ENCODE results near the gene AQP7.
A peak's percentile ranks its signal among the peaks of the same experiment; 100 is the strongest.
"Not testable (repeated sequence)": the region's sequence is repeated elsewhere in the genome, so short reads cannot be mapped to it uniquely, and the experiment has no call there.

AQP7 gene

DNA sequence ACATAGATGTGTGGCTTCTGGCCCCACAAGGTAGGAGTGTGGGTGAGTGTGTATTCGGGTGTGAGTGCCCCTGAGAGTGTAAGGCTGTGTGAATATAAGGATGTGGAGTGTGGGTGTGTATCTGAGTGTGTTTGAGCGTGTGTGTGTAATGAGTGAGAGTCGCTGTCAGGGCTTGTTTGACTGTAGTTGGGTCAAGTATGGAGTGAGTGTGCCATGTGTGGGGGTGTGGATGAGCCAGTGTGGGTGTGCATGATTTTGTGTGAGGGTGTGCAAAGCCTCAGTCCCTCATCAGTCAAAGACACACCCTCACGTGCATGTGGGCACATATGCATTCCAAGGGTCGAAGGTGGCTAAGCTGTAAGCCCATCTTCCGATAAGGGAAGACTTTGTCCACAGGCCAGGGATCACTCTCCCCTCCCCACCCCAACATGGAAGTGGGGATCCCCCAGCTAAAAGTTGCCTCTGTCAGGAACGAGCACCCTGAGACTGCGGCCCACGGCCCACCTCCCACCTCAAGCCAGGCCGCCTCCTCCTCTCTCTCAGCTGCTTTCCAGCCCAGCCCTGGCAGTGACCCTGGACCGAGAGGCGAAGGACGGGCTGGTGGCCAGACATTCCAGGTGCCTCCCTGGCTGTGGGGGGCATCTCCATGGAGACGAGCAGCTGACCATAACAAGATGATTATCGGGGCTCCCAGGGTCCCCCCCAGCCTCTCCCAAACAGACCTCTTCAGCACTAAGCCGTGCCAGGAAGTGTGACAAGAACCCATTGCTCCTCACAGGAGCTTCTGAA, 32.1 kb upstream of the AQP7 start:
- intact Hi-C loops (cut with DNase I), result no loop called here
- DNase-seq, result no peak

DNA sequence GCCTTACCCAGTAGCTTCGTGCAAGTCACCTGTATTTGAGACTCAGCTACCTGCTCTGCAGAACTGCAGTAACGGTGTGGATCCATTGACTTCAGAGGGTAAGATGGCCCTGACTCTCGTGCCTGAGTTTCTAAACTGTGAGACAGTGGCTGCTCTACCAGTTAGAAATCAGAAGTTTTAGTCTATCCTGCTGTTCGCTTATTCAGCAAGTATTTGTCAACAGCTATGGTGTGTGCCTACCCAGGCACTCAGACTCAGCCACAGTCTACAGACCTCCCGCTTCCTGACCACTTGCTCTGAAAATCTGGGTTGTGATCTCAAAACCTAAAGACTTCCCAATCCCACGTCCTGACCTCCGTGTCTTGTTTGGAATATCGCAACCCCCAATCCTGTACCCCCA, 31.5 kb upstream of the AQP7 start:
- DNase-seq, result no peak
- intact Hi-C loops (cut with DNase I), result no loop called here

DNA sequence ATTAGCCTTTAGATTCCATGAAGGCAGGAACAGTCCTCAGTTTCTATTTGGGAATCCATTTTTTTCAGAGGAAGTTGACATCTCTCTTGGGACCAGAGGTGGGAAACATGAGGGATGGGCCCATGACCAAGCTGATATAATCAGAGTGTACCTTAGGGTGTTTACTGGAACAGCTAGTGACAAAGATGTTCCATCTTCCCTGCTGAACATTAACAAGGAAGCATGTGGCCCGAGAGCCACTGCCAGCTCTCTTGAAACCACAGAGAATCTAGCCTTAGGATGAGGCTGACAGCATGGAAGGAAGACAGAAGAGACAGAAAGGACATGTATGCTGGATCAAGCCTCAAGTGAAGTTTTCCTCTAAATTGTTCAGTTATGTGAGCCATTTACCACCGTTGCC, 29.1 kb upstream of the AQP7 start:
- intact Hi-C loops (cut with DNase I), result no loop called here
- no peak for DNase-seq

DNA sequence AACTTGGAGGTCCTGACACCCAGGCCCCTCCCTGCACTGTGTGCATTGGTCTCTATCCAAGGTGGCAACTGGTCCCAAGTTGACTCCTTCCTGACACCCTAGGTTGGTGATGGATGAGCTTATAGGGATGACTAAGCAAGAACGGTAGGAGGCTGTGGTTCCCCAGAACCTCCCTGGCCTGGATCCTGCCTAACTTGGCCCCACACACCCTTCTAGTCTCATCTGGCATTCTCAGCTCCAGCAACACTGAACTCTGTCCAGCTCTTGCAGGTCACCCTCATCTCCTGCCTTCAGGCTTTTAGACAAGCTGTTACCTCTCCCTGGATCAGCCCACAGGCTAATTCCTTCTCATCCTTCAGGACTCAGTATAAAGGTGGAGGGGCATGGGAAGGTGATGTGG, 28.6 kb upstream of the AQP7 start:
- intact Hi-C loops (cut with DNase I), result no loop called here
- no peak for DNase-seq

DNA sequence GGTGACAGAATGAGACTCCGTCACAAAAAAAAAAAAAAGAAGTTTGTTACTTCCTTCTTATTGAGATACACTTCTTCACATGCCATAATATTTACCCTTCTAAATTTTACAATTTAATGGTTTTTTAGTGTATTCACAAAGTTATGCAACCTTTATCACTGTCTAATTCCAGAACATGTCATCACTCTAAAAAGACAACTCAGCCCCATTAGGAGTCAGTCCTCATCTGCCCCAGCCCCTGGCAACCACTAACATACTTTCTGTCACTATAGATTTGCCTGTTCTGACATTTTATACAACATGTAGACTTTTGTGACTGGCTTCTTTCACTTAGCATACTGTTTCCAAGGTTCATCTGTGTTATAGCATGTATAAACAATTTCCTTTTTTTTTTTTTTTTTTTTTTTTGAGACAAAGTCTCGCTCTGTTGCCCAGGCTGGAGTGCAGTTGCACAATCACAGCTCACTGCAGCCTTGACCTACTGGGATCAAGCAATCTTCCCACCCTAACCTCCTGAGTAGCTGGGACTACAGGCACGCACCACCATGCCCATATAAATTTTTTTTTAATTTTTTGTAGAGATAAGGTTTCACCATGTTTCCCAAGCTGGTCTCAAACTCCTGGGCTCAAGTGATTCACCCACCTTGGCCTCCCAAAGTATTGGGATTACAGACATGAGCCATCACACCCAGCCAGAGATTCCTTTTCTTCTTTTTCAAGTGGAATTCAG, 27.1 kb upstream of the AQP7 start:
- intact Hi-C loops (cut with DNase I), result no loop called here
- no peak for DNase-seq

DNA sequence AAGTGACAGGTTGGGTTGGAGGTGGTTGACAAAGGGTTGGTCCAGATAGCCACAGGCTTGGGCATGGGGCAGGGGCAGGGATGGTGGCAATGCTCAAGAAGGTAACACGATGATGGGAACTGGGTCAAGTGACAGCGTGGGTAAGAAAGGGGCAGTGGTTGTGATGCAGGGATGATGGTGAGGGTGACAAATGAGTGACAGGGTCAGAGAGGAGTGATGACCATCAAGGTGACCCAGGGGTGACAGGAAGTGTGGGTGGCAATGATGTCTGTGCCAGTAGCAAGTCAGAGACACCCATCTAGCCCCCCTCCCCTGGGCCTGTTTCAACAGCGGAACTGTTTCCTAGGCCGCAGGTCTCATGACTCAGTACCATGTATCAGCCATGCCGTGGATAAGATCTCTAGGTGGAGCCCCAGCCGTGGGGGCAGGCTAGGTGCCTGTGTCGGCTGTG, 24.5 kb upstream of the AQP7 start:
- DNase-seq, result peak in 1 of 10 donors; percentile 43
- intact Hi-C loops (cut with DNase I), result no loop called here

DNA sequence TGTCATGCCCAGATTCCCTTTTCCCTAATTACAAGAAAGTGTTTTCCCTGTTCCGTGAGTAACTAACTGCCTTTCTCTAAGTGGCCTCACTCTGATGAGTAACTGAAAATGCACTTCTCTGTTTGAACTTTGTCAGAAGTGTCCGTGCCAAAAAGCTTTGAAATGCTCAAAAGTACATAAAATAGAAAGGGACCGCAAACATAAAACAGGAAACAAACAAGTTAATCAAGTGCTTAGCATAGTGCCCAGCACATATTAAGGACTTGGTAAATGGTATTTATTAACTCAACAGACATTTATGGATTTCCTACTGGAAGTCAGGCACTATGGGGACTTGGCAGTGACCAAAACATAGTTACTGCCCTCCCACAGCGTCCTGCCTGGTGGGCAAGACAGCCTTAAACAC, 22.8 kb upstream of the AQP7 start:
- intact Hi-C loops (cut with DNase I), result no loop called here
- peak in 1 of 10 donors; percentile 8 for DNase-seq

DNA sequence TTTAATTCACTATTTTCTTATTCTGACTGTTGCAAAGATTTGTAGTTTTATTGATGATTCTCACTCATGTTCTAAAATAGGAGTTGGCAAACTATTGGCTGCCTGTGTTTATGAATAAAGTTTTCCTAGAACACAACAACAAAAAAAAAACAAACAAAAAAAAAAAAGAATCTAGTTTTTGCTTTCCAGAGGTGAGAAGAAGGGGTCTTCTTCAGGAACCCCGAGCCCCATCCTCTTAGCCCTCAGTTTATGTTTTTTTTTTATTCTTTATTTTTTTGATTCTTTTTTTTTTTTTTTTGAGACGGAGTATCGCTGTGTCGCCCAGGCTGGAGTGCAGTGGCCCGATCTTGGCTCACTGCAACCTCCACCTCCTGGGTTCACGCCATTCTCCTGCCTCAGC, 22.1 kb upstream of the AQP7 start:
- DNase-seq, result peak in 1 of 10 donors; percentile 7
- intact Hi-C loops (cut with DNase I), result not testable (repeated sequence)

DNA sequence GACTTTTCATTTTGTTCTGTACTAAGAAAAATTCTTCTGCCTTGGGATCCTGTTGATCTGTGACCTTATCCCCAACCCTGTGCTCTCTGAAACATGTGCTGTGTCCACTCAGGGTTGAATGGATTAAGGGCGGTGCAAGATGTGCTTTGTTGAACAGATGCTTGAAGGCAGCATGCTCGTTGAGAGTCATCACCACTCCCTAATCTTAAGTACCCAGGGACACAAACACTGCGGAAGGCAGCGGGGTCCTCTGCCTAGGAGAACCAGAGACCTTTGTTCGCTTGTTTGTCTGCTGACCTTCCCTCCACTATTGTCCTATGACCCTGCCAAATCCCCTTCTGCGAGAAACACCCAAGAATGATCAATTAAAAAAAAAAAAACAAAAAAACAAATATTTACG, 21.7 kb upstream of the AQP7 start:
- intact Hi-C loops (cut with DNase I); DNase-seq: not testable (repeated sequence)

DNA sequence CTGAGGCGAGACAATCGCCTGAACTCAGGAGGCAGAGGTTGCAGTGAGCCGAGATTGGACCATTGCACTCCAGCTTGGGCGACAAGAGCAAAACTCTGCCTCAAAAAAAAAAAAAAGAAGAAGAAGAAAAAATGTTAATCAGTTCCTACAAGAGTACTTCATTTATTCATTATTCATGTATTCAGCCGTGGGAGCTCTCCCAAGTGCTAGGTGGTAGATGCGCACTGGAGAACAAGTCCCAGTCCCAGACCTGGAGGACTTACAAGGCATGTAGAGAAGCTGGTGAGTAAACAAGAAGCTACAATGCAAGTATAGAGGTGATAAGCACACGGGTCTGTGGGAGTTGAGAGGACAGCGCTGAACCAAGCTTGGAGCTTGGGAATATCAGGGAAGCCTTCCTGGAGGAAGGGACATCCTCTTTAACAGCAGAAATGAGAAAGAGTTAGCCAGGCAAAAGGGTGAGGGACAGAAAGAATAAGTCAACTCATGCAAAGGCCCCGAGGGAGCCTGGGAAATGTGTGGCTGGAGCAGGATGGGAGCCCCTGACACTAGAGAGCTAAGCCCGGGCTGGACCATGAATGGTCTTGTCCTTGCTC, 17.4 kb upstream of the AQP7 start:
- no peak for DNase-seq
- intact Hi-C loops (cut with DNase I), result no loop called here

DNA sequence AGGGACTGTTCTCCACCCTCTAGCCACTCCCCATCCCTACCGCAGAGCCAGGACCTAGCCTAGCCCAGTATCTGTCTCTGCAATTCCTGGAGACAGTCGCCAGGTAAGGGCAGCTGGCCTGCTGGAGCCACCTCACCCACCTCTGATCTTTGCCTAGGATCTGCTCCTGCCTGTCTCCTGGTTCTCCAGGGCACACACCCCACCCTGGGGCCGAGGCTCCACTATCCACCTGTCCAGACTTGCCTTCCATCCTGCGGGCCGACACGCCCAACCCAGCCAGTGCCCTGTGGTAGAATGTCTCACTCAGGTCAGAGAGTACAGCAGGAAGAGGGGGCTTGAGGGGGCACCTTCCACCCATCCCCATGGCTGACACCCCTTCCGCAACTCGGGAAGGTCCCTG, 15.7 kb upstream of the AQP7 start:
- DNase-seq, result no peak
- intact Hi-C loops (cut with DNase I), result no loop called here

DNA sequence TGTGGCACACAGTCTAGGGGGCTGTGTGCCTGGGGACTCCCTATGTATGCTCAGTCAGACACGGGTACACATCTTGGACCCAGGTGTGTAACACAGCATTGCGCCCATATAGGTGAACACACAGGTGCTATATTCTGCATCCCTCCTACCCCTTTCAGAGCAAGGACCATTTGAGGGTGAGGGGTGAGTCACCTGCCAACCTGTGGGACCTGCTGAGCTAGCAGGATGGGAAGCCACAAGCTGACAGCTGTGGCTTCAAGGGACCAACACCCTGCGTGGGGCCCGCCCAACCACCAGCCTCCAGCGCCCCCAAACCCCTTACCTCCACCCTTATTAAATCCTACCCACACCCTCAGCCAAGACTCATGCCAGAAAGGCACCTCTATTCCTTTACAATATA, 14.6 kb upstream of the AQP7 start:
- DNase-seq, result no peak
- intact Hi-C loops (cut with DNase I), result loop anchor here (1.0 kb wide), 1 partner anchor 42 kb away; no protein-coding TSS in a partner anchor

DNA sequence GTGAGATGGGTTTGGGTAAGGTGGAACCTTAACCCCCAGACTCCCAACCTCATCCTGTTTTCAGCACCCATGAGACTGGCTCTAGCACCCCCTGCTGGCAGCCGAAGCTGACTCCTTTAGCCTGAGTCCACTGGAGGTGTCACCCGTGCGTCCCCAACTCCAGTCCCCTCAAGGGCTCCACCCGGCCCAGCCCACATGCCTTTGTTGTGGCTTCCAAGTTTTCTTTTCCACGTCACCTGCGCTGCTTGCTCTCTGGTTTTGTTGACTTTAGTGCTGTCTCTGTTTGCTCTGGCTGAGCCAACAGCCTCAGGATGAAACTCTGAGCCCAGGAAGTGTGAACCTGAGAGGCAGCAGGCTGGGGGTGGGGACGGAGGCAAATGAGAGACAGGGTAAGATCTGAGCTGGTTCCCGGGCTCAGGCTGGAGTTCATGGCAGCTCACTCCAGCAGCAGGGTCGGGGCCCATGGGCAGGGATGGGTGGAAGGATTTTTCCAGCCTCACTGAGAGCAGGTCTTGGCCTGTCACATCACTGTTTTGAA, 13.2 kb upstream of the AQP7 start:
- intact Hi-C loops (cut with DNase I), result no loop called here
- DNase-seq, result peak in 8 of 10 donors; percentile 14 to 91 (median 57)

DNA sequence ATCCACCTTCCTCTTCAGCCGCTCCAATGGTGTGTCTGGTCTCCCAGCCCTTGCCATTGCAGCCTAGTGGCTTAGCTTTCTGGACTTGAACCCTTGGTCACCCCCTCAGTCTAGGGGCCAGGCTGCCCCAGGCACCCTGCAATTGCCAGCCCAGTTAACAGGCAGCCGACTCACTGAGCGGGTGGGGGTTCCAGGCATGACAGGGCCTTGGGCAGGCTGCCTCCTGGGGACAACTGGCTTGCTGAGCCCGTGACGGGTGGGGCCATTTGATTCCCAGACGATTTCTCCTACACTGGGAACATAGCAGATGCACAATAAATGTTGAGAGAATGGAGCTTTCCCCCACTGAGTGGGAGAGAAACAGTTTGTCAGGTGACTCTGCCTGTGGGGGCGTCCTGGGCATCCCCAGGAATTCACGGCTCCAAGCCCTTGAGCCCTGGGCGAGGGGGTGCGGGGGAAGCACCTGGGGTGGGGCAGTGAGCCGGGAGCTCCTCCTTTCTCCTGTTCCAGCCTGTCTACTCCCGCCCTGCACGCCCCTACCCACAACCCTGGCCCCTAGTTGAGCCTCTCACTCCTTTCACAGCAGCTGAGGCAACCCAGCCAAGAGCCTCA, 12.6 kb upstream of the AQP7 start:
- intact Hi-C loops (cut with DNase I), result no loop called here
- DNase-seq, result no peak

DNA sequence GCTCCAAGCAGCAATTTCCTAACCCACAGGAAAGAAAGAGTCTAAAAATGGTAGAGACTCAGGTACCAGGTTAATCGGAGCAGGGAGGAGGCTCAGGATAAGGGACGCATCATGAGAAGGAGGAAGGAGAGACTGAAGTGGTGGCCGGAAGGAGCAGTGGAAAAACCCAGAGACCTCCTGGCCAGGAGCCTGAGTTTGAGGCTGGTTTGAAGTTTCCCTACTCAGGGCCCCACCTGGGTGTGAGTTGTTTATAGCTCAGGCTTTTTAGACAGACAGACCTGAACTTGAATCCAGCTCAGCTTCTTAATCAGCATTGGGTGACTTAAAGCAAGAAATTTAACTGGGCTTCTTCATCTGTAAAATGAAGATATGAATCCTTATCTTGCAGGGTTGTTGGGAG, 11.9 kb upstream of the AQP7 start:
- intact Hi-C loops (cut with DNase I), result no loop called here
- no peak for DNase-seq

DNA sequence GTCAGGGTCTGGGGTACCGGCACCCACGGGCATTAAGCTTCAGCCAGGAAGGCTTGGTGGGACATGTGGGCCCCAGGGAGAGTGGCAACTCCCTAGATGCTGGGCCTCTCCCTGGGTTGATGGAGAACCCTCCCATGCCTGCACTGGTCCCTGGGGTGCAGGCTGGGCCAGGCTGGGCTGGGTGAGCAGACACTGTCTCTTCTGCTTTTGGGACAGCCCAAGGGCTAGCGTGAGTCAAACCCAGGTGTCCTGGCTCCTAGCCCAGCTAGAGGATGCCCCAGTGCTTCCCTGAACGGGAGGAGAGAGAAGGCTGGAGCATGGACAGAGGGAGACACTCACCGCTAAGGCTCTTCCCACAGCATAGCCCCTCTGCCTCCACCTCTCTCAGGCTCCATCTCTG, 5.7 kb upstream of the AQP7 start:
- peak in 1 of 10 donors; percentile 56 for DNase-seq

DNA sequence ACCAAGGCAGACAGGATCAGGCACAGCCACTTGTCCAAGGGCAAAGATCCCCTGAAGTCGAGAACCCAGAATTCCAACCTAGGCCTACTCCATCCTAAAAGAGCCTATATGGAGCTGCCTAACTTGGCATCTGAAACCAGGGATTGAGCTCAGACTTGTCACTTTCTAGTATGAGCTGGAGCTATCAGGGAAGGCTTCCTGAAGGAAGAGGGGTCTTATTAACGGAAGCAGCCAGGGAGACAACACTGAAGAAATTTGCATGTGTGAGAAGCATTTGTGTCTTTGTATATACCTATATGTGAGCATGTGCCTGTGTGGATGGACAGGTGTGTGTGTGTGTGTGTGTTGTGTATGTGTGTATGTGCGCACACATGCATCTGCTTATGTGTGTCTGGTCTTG, 4.7 kb upstream of the AQP7 start:
- DNase-seq, result no peak
- intact Hi-C loops (cut with DNase I), result no loop called here

More for the DNA sequence above, 5.7 kb upstream of the AQP7 start:
- intact Hi-C loops (cut with DNase I), result no loop called here

DNA sequence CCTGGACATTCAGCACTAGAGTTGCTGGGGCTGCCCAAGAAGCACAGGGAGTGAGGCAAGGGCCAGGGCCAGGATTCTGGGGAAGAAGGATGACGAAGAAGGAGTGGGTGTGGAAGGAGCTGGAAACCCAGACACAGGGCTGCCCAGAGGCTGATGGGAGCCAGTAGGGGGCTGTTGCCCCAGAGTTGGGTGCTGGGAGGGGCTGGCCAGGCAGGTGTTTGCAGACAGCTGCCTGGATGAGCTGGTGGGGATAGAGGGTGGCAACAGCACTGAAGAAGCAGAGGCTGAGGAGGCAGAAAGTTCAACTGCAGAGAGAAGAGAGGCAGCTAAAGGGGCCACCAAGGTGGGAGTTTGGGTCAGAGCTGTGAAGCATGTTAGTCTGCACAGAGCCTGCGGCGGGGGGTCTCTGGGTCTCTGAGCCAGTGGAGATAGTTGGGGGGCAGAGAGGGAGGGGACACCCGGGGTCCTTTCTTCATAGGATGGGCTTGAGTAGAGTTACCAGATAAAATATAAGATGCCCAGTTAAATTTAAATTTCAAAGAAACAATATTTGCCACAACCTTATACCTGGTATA, 2.5 kb upstream of the AQP7 start:
- no peak for DNase-seq
- intact Hi-C loops (cut with DNase I), result no loop called here

DNA sequence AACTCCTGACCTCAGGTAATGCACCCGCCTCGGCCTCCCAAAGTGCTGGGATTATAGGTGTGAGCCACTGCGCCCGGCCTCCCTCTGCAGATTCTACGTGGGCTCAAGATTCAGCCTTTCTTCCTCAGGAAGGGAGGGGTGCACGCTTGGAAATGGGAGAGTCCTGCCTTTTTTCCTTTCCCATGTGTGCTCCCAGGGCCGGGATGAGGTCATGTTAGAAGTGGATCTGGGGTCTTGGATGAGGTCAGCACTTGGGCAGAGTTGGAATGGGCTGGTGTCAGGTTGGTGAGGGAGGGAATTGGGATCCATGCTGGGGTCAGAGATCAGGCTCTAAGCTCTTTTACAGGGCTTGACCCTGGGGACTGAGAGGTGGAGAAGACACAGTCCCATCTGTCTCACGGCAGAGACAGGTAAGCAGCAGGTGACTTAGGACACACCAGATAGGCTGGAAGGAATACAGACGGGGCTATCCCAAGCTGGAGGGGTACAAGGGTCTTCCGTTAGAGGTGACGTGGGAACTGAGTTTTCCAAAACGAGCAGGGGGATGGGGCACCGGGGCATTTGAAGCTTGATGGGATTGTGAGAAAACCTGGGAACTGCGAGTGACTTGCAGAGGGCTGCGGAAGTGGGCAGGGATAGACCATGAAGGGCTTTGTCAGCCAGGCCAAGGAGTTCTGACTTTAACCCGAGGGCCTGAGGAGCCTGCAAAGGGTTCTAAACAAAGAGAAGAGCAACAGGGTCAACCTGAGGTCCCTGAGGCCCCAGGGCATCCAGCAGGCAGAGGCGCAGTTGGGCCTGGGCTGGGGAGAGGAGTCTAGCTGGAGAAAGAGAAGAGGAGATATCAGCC, 1.8 kb upstream of the AQP7 start:
- peak in 1 of 10 donors; percentile 11 for DNase-seq
- intact Hi-C loops (cut with DNase I), result no loop called here

DNA sequence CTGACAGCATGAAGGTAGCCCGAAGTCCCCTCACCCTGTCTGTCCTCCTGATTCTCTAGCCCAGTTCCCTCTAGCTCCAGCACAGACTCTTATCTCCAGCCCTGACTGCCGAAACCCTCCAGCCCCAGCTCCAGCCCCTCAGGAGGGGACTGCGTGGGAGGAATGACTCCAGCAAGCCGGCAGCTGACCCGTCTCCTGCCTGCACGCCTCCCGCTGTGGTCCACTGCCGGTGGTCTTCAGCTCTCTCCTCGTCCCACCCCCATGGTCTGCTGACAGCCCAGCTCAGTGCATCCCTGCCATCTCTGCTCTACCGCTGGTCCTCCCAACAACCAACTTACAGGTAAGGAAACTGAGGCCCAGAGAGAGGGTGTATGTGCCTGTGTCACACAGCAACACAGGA, 559 bp downstream of the AQP7 start:
- intact Hi-C loops (cut with DNase I); DNase-seq: not testable (repeated sequence)

Data from posterior cingulate gyrus (tissue), 11 donors.